ENCODE data around the gene SUCLG1. TPM values are rescaled to one million over a fixed set of nuclear protein-coding genes. Genes with fewer than 3 reads are reported as not detected.

Gene SUCLG1
- total and polyA plus RNA-seq, 8 donors, result 33.1 to 69.5 (median 43.0) TPM

DNA sequence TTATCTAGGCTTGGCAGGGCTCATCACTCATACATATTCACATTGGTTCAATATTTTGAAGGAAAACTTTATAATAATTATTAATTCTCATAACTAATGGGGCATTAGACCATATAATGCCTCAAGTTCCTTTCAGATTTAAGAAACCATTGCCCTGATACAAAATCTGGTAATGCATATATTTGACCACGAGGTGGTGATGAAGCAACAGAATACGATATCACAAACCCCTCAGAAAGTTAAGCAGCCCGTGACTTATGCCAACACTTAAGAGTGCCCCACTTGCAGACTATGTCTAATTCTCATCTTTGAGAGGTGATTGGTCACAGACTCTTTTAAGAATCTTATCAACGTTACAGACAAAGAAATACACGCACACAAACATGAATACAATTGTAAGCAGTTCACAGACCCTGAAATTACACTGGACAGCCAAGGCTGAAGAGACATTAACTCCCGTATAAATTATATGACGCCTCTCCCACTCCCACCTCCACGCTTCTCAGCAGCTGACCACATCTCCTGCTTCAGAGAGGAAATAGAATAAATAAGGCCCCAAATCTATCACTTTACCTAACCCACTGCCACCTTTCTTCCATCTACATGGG, 36.6 kb upstream of the SUCLG1 start:
- WGBS, 2 donors, result 19 to 25% methylated on average over 8 of the region's 8 CpGs
- Histone ChIP-seq H3K9me3 (no peaks in the 10 kb centered on the region), H3K27ac (no peak overlapping the region), H3K4me1 (no peaks in the 10 kb centered on the region), H3K27me3 (no peaks in the 10 kb centered on the region), H3K4me3 (no peak overlapping the region), H3K36me3 (no peaks in the 10 kb centered on the region)
- DNase-seq (no peak), FAIRE-seq (peak; percentile 96), ATAC-seq (peak; percentile 76 to 98 (median 94))
- intact Hi-C loops (cut with DNase I), result loop anchor here in 2 of 3 donors (5.0 kb wide), 1 partner anchor 387 kb away; the partner anchor contains the start of gene TRABD2A (in 2 of the 2)
- TF ChIP-seq, protein P1, sequence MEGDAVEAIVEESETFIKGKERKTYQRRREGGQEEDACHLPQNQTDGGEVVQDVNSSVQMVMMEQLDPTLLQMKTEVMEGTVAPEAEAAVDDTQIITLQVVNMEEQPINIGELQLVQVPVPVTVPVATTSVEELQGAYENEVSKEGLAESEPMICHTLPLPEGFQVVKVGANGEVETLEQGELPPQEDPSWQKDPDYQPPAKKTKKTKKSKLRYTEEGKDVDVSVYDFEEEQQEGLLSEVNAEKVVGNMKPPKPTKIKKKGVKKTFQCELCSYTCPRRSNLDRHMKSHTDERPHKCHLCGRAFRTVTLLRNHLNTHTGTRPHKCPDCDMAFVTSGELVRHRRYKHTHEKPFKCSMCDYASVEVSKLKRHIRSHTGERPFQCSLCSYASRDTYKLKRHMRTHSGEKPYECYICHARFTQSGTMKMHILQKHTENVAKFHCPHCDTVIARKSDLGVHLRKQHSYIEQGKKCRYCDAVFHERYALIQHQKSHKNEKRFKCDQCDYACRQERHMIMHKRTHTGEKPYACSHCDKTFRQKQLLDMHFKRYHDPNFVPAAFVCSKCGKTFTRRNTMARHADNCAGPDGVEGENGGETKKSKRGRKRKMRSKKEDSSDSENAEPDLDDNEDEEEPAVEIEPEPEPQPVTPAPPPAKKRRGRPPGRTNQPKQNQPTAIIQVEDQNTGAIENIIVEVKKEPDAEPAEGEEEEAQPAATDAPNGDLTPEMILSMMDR (IDR thresholded peaks at IDR 0.05), result peak in 3 of 4 donors; percentile 53 to 64 (median 60)

DNA sequence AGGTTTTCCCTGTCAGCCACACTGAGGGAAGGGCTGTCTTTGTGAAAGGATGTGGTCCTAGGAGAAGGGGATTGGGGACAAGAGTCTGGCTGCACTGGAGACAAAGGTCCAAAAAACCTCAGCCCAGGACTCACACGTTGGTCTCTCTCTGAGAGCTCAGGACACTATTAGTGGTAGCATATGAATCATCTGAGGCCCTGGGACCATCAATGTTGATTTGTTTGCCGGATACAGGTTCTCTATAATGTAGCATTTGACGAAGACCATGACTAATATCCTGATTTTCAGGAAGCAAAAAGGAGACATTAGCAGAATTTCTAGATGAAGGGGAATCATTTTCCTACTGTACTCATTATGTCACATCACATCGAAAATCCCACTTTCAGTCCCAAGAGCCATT, 35.0 kb upstream of the SUCLG1 start:
- DNase-seq, result no peak
- no peaks in the 10 kb centered on the region for H3K9me3 ChIP-seq
- H3K27me3 ChIP-seq, result no peaks in the 10 kb centered on the region
- ATAC-seq, result no peak
- H3K27ac ChIP-seq, result no peak overlapping the region
- no peaks in the 10 kb centered on the region for H3K36me3 ChIP-seq
- H3K4me1 ChIP-seq, result no peaks in the 10 kb centered on the region
- H3K4me3 ChIP-seq, result no peak overlapping the region
- no peak for FAIRE-seq
- WGBS, 2 donors, result 77 to 78% methylated on average over 4 of the region's 4 CpGs
- intact Hi-C loops (cut with DNase I), result no loop called here
- TF ChIP-seq, protein P1 (IDR thresholded peaks at IDR 0.05), result no peak

DNA sequence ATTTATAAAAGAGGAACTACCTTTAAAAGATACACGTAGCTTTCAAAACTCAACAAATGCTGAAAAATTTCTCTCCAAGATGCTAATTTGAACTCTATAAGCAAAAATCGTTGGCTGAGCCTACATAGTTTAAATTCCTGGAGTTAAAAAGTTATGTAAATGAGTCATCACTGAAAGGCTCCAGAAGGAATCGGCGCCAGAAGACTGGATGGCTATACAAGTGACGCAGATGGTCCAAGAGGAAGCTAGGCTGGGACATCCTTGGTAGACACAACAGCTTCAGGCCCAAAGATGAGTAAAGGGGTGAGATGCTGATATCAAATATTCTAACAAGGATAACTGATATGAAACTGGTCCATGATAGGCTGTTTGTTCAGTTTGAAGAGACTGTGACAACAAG, 34.4 kb upstream of the SUCLG1 start:
- FAIRE-seq, result no peak
- WGBS, 2 donors, result 72 to 75% methylated on average over 5 of the region's 5 CpGs
- intact Hi-C loops (cut with DNase I), result no loop called here

DNA sequence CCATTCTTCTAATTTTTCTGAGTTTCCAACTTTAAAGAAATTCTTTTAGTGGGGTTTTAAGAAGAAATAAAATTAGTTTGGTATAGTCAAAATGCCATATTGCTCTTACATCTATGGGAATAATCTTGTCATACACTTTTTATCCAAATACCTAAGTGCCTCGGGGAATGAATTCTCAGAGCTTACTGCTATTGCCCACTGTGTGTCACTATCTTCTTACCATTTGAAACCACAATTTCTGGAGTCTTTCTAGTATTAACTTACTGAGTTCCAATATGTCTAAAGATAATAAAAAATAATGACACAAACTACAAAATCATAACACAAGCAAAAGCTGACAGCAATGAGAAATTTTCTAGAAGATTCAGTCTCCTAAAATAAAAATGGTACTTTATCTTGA, 33.5 kb upstream of the SUCLG1 start:
- Histone ChIP-seq H3K27ac (no peak overlapping the region), H3K9me3 (no peaks in the 10 kb centered on the region), H3K4me1 (peaks cover 2 to 4% (median 3%) of the 10 kb centered on the region in 3 donors), H3K4me3 (no peak overlapping the region), H3K36me3 (no peaks in the 10 kb centered on the region), H3K27me3 (no peaks in the 10 kb centered on the region)
- ATAC-seq (no peak), DNase-seq (no peak), FAIRE-seq (no peak)
- TF ChIP-seq, protein P1 (IDR thresholded peaks at IDR 0.05), result no peak
- intact Hi-C loops (cut with DNase I), result no loop called here
- WGBS, 2 donors, result 81 to 89% methylated on average over 1 of the region's 1 CpG

More for the DNA sequence above, 34.4 kb upstream of the SUCLG1 start:
- ATAC-seq (no peak), DNase-seq (no peak)
- Histone ChIP-seq H3K9me3 (no peaks in the 10 kb centered on the region), H3K27ac (no peak overlapping the region), H3K36me3 (no peaks in the 10 kb centered on the region), H3K4me1 (no peaks in the 10 kb centered on the region), H3K4me3 (no peak overlapping the region), H3K27me3 (no peaks in the 10 kb centered on the region)
- TF ChIP-seq, protein P1 (IDR thresholded peaks at IDR 0.05), result no peak

DNA sequence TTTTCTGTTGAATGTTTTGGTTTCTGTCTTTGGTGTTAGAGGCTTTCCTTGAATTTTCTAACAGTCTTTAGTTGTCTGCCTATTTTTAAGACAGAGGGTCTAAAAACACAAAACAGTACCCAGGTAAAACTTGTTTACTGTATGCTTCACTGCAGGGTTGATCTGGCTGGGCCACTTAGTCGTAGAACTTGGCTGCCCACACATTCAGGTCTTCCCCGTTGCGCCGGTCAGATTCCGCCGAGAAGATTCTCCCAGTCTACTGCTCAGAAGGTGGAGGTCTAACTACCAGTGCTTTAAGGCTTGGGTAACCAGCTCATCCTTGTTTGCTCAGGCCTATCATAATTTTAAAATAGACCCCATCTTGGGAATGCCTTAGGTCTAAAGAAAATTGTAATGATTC, 32.7 kb upstream of the SUCLG1 start:
- 90 to 94% methylated on average over 6 of the region's 6 CpGs for WGBS, 2 donors
- Histone ChIP-seq H3K9me3 (no peaks in the 10 kb centered on the region), H3K27me3 (no peaks in the 10 kb centered on the region), H3K4me1 (peaks cover 2 to 12% (median 11%) of the 10 kb centered on the region in 3 donors), H3K4me3 (no peak overlapping the region), H3K27ac (no peak overlapping the region), H3K36me3 (no peaks in the 10 kb centered on the region)
- FAIRE-seq, result no peak
- no peak for ATAC-seq
- TF ChIP-seq, protein P1 (IDR thresholded peaks at IDR 0.05), result no peak
- intact Hi-C loops (cut with DNase I), result no loop called here
- DNase-seq, result no peak

Measured in pancreas (tissue), 10 donors.